ENCODE results near the gene HCFC2. TPM values are rescaled to one million over a fixed set of nuclear protein-coding genes. Genes with fewer than 3 reads are reported as not detected.

Gene HCFC2
- total RNA-seq, 1 donor from 2014 or later: 9.8 TPM

DNA sequence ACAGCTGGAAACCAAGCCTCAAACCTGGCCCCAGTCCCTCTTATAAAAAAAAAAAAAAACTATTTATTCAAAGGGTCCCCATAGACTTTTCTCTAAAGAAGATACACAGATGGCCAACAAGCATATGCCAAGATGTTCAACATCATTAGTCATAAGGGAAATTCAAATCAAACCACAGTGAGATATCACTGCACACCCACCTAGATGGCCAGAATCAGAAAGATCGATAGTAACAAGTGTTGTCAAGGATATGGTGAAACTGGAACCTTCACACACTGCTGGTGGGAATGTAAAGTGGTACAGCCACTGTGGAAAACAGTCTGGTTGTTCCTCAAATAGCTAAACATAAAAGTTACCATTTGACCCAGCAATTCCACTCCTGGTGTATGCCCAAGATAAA, 79.6 kb downstream of the HCFC2 start:
- TF ChIP-seq, protein P1, sequence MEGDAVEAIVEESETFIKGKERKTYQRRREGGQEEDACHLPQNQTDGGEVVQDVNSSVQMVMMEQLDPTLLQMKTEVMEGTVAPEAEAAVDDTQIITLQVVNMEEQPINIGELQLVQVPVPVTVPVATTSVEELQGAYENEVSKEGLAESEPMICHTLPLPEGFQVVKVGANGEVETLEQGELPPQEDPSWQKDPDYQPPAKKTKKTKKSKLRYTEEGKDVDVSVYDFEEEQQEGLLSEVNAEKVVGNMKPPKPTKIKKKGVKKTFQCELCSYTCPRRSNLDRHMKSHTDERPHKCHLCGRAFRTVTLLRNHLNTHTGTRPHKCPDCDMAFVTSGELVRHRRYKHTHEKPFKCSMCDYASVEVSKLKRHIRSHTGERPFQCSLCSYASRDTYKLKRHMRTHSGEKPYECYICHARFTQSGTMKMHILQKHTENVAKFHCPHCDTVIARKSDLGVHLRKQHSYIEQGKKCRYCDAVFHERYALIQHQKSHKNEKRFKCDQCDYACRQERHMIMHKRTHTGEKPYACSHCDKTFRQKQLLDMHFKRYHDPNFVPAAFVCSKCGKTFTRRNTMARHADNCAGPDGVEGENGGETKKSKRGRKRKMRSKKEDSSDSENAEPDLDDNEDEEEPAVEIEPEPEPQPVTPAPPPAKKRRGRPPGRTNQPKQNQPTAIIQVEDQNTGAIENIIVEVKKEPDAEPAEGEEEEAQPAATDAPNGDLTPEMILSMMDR (IDR thresholded peaks at IDR 0.05): no peak
- intact Hi-C loops (cut with DNase I): no loop called here
- DNase-seq (ENCODE audit: low spot score in 2 of 2): no peak
- Histone ChIP-seq H3K27ac (no peak overlapping the region), H3K36me3 (no peaks in the 10 kb centered on the region), H3K9me3 (no peaks in the 10 kb centered on the region), H3K4me1 (peaks cover 0 to 2% of the 10 kb centered on the region in 2 donors), H3K27me3 (no peaks in the 10 kb centered on the region), H3K4me3 (no peak overlapping the region)

DNA sequence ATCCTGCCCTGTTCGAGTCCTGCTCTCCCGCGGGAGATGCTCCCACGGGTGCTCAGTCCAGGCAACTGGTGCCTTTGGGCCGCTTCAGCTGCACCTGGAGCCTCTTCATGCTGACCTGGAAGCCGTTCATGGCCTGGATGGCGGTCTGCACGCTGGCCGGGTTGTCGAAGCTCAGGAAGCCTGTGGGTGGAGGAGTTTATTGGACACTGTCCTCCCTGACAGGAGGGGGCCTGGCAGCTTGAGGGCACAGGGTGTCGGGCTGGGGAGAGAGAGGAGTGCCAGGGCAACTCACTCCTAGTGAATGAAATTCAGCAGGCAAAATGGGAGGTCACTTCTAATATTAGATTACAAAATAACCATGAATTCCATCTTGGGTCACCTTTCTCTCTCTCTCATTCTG, 83.0 kb downstream of the HCFC2 start:
- Histone ChIP-seq H3K27ac (no peak overlapping the region), H3K36me3 (no peaks in the 10 kb centered on the region), H3K27me3 (no peaks in the 10 kb centered on the region), H3K9me3 (no peaks in the 10 kb centered on the region), H3K4me3 (no peak overlapping the region), H3K4me1 (no peaks in the 10 kb centered on the region)
- intact Hi-C loops (cut with DNase I): no loop called here
- DNase-seq (ENCODE audit: low spot score in 2 of 2): no peak
- TF ChIP-seq, protein P1 (IDR thresholded peaks at IDR 0.05): no peak

DNA sequence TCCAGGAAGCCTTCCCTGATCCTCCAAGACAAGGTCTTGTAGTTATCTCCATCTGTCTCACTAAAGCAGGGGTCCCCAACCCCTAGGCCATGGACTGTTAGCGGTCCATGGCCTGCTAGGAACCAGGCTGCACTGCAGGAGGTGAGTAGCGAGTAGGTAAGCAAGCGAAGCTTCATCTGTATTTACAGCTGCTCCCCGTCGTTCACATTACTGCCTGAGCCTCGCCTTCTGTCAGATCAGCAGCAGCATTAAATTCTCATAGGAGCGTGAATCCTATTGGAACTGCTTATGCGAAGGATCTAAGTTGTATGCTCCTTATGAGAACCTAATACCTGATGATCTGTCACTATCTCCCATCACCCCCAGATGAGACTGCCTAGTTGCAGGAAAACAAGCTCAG, 86.1 kb downstream of the HCFC2 start:
- TF ChIP-seq, protein P1 (IDR thresholded peaks at IDR 0.05): no peak
- H3K9me3 ChIP-seq: no peaks in the 10 kb centered on the region
- H3K27ac ChIP-seq: no peak overlapping the region
- intact Hi-C loops (cut with DNase I): no loop called here
- no peak for DNase-seq (ENCODE audit: low spot score in 2 of 2)
- no peaks in the 10 kb centered on the region for H3K36me3 ChIP-seq
- no peaks in the 10 kb centered on the region for H3K27me3 ChIP-seq
- no peak overlapping the region for H3K4me3 ChIP-seq
- no peaks in the 10 kb centered on the region for H3K4me1 ChIP-seq

DNA sequence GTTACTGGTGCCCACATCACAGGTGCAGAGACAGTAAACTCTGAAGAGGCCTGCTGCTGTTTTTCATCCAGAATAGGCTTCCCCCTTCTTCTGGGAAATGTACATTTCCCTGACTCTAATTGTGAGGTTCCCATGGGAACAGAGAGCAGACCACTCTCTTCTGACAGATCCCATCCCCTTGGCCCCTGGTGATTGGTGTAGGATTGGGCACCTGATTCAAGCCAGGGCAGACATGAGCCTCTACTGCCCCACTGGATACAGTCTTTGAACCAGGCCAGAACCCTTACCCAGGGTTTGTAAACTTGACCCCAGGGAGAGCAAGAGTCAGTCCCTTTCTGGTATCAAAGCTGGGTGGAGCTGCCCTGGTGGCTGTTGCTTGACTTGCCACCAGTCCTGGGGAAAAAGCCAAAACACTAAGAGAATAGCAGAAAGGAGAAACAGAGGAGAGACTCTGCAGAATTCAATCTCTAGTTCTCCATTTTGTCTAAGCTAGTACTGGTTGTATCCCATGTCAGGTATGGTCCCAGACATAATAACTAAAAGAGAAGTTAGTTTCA, 88.4 kb downstream of the HCFC2 start:
- TF ChIP-seq, protein P1 (IDR thresholded peaks at IDR 0.05): no peak
- no peak for DNase-seq (ENCODE audit: low spot score in 2 of 2)

DNA sequence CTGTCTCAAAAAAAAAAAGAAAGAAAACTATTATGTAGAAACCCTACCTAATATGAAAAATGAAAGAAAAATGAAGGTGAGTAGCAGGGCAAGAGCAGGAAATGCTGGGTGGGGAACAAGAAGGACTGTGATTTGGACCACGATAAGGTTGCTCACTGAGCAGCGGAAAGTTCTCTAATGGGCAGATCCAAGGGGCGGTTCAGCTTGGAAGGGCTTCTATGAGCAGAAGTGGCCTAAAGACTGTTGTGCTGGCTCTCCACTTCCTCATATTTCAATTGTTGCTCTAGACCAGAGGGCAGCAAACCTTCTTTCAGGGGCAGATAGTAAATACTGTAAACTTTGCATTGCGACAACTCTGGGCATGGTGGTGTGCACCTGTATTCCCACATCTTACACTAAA, 90.0 kb downstream of the HCFC2 start:
- intact Hi-C loops (cut with DNase I): no loop called here
- DNase-seq (ENCODE audit: low spot score in 2 of 2): no peak
- Histone ChIP-seq H3K4me3 (no peak overlapping the region), H3K4me1 (no peaks in the 10 kb centered on the region), H3K36me3 (no peaks in the 10 kb centered on the region), H3K27me3 (no peaks in the 10 kb centered on the region), H3K27ac (no peak overlapping the region), H3K9me3 (no peaks in the 10 kb centered on the region)
- TF ChIP-seq, protein P1 (IDR thresholded peaks at IDR 0.05): no peak

More for the DNA sequence above, 88.4 kb downstream of the HCFC2 start:
- Histone ChIP-seq H3K27ac (no peak overlapping the region), H3K36me3 (no peaks in the 10 kb centered on the region), H3K4me3 (no peak overlapping the region), H3K27me3 (no peaks in the 10 kb centered on the region), H3K9me3 (no peaks in the 10 kb centered on the region), H3K4me1 (no peaks in the 10 kb centered on the region)
- intact Hi-C loops (cut with DNase I): no loop called here

DNA sequence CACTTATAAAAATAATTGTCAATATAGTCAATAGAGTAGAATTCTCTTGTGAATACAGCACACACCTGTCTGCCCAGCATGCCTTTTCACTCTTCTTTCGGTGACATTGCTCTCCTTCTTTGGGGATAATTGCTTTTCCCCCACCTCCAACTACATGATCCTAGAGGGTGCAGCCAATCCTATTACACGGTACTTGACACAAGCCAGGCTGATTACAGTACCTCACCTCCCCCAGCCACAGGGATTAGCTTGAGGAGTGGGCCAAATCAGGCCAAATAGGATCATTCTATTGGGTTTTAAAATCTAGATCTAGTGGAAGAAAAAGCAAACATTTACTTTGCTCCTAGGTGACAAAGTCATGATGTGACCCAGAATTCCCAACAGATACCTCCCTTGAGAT, 90.5 kb downstream of the HCFC2 start:
- H3K27me3 ChIP-seq: no peaks in the 10 kb centered on the region
- H3K4me3 ChIP-seq: no peak overlapping the region
- DNase-seq (ENCODE audit: low spot score in 2 of 2): no peak
- no peaks in the 10 kb centered on the region for H3K36me3 ChIP-seq
- no peaks in the 10 kb centered on the region for H3K9me3 ChIP-seq
- H3K4me1 ChIP-seq: no peaks in the 10 kb centered on the region
- TF ChIP-seq, protein P1 (IDR thresholded peaks at IDR 0.05): no peak
- intact Hi-C loops (cut with DNase I): no loop called here
- H3K27ac ChIP-seq: no peak overlapping the region
